ENCODE results near the gene AGR2. TPM values are rescaled to one million over a fixed set of nuclear protein-coding genes. Genes with fewer than 3 reads are reported as not detected.

Gene AGR2
- total RNA-seq, 1 experiment from 2014 or later, result not detected

DNA sequence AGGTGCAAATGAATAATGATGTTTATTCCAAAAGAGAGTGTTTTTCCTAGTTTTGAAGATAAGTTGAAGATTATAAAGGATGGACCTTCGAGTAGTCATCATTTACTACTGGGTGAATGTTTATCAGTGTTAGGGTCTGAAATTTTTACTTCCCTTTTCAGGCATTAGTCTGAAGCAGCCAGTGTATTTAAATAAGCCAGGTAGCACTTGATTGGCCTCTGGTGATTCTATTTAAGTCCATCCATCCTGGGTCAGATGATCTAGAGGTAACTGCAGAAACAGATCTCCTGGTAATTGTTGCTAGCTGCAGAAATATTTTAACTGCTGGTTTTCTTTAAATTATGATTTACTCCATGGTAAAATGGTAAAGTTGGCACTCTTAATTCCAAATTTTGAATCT lies 34.1 kb upstream of the AGR2 start:
- no peaks in the 10 kb centered on the region for H4K20me1 ChIP-seq (ENCODE audit: control insufficient read depth, insufficient read depth, insufficient read length)
- no peak overlapping the region for H2AFZ ChIP-seq (ENCODE audit: low read length)
- TF ChIP-seq CTCF (conservative IDR thresholded peaks at IDR 0.05), result no peak

More for the DNA sequence above, 34.1 kb upstream of the AGR2 start:
- H3K4me2 ChIP-seq (ENCODE audit: insufficient read depth, insufficient read length, low read length), result no peak overlapping the region
- Mint-ChIP-seq H3K4me1 (peaks cover 5 to 7% of the 10 kb centered on the region in 2 experiments), H3K9me3 (no peaks in the 10 kb centered on the region), H3K4me3 (no peak overlapping the region; a peak in 1 of 5 replicates), H3K27me3 (ENCODE audit: low read depth) (no peaks in the 10 kb centered on the region), H3K36me3 (ENCODE audit: insufficient read depth in 1 of 3, low read depth in 3 of 3) (no peaks in the 10 kb centered on the region), H3K27ac (no peak overlapping the region)
- no peak overlapping the region for H4K8ac ChIP-seq (replicated peaks; ENCODE audit: insufficient read length, low read depth, low read length)
- H3K27me3 ChIP-seq (ENCODE audit: insufficient read depth, low read length), result no peaks in the 10 kb centered on the region
- no peak overlapping the region for H2BK120ac ChIP-seq (ENCODE audit: low read depth, low read length, poor library complexity, severe bottlenecking)
- no peak overlapping the region for H3K56ac ChIP-seq (ENCODE audit: insufficient read length, low read depth, low read length)
- H3K9ac ChIP-seq (ENCODE audit: extremely low read depth, insufficient read length, low read length), result no peak overlapping the region
- no peaks in the 10 kb centered on the region for H3K23me2 ChIP-seq (ENCODE audit: insufficient read length, low read depth, low read length, poor library complexity, severe bottlenecking)
- no peak overlapping the region for H2AK5ac ChIP-seq (ENCODE audit: insufficient read length, low read length)
- H2BK5ac ChIP-seq (ENCODE audit: insufficient read length, low read length), result no peak overlapping the region
- WGBS (ENCODE audit: extremely low coverage, insufficient read length, low lambda C conversion rate), result no CpG with 5 or more reads among the region's 1 CpG
- H3K4ac ChIP-seq (ENCODE audit: low read depth, low read length), result no peak overlapping the region
- no peak overlapping the region for H3K27ac ChIP-seq (ENCODE audit: insufficient read length, low read depth, low read length)
- no peak overlapping the region for H3K23ac ChIP-seq (ENCODE audit: insufficient read length, low read depth, low read length)
- no peak overlapping the region for H2BK12ac ChIP-seq (ENCODE audit: insufficient read length, low read depth, low read length)
- no peak overlapping the region for H4K91ac ChIP-seq (ENCODE audit: insufficient read length, low read depth, low read length)
- no peaks in the 10 kb centered on the region for H3K79me1 ChIP-seq (ENCODE audit: insufficient read depth, low read depth, low read length, poor library complexity, severe bottlenecking)
- H3K9me3 ChIP-seq (ENCODE audit: control insufficient read depth, low read depth, low read length), result no peaks in the 10 kb centered on the region
- no peak overlapping the region for H4K5ac ChIP-seq (ENCODE audit: insufficient read length, low read depth, low read length)
- no peak overlapping the region for H3K18ac ChIP-seq (ENCODE audit: insufficient read length, low read depth, low read length)
- no peaks in the 10 kb centered on the region for H3K79me2 ChIP-seq (ENCODE audit: insufficient read depth, low read length)
- no peak for DNase-seq
- no peak overlapping the region for H2BK20ac ChIP-seq (ENCODE audit: low read depth, low read length, poor library complexity, severe bottlenecking)
- H3K14ac ChIP-seq (ENCODE audit: insufficient read depth, low read length), result no peak overlapping the region
- H3T11ph ChIP-seq (ENCODE audit: low read length), result no peak overlapping the region
- H2BK15ac ChIP-seq (ENCODE audit: low read depth, low read length), result no peak overlapping the region
- H3K4me1 ChIP-seq (ENCODE audit: insufficient read depth, low read length), result no peaks in the 10 kb centered on the region
